GM18519 (cell line): ENCODE results near the gene HEPN1.

ENCODE experiments used
- ATAC-seq: cut with Tn5 transposase; IDR thresholded peaks from one replicate; pipeline ENCODE4 v1.9.1; 2021; ENCODE audit warnings: mild to moderate bottlenecking, moderate library complexity; ENCODE audit not compliant: unreplicated experiment, low FRiP score

Gene HEPN1

DNA sequence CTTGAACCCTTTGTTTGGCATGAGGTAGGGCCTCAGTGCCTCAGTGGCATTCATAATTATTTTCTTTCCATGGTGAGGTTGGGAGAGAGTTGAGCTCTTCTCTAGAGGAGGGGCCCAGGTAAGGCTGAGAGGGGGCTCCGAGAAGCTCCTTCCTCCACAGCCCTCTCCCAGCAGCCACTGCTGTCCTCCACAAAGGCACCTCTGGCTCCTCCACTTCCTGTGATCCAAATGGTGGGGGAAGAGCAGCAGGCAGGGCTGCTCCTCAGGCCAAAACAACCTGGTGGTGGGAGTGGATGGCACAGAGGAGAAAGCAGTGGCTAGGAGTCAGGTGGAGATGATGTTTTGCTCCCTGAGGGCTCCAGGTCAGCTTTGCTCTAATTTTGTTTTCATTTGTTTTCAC lies 34.7 kb upstream of the HEPN1 start:
- ATAC-seq, result no peak

- no peak for ATAC-seq
These were observed 34.1 kb upstream of the HEPN1 start for GRCh38 chr11:124884869-124885479.

- no peak for ATAC-seq
These were observed 32.6 kb upstream of the HEPN1 start for GRCh38 chr11:124886476-124886875.

- no peak for ATAC-seq
These were observed 31.9 kb upstream of the HEPN1 start for GRCh38 chr11:124886978-124887666.

GRCh38 chr11:124887667-124888013 lies 31.4 kb upstream of the HEPN1 start:
- ATAC-seq, result no peak

DNA sequence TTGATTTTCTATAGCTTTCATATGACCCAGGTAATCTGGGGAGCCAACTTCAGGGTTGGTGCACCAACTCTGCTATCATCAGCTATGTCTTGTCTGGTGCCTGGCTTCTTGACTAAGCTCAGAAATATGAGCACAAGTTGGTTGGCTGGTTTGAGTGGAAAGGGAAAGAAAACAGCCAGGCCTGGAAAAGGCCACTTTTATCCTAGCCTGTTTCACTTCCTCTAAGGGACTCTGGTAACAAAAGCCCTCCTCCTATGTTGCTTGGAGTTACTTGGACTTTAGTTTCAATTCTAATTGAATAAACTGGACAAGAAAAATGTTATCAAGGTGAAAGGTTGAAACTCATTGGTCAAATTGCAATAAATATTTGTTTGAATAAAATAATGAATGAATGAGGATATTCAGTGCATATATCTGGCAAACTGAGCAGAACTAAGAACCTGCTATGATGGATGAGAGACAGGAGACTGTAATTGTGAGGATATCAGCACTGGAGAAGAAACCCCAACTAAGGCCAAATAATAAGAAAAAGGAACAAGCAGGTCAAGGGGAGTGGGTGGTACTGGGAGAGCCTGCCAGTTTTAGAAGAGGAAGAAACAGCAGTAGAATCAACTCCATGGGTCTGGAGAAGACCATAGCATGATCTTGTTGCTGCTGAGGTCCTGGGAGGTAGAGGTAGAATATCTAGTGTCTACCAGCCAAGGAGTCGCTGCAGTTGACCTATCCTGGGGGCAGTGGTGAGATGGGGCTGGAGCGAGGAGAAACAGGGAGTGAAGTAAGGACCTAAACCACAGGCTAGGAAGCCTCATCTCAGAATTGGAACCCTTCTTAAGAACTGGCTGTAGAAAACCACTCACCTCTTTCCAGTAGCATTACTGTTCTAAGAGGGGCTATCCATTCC lies 29.6 kb upstream of the HEPN1 start:
- ATAC-seq, result no peak

GRCh38 chr11:124890151-124890550 lies 28.9 kb upstream of the HEPN1 start:
- ATAC-seq, result no peak

DNA sequence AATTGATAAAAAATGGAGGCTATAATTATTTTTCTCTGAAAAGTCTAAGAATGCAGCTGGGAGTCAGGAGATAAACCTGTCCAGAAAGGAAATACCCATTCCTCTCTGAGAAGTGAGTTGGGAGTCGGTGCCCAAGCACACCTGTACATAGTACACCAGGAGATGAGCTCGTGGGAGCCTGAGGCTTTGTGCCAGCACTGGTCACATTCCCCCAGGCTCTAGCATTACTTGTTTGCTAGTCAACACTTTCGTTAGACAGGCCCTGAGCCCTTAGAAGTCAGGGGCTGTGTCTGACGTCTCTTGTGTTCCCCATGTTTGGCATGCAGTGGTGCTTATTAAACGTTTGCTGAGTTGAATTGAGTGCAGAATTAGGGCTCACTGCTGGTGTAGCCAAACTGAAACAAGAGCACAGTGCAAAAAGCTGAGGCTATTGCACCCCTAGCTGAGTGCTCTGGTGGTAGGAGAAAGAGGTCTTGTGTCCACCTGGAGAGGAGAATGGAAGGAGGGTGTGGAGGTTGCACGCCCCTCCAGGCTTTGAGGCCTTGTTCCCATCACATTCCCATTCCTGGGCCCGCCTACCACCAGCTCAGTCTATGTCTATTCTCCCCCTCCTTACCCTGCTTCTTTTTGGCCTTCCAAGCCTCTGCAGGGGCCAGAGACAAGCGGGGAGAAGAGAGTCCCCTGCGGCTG lies 28.2 kb upstream of the HEPN1 start:
- ATAC-seq, result no peak

DNA sequence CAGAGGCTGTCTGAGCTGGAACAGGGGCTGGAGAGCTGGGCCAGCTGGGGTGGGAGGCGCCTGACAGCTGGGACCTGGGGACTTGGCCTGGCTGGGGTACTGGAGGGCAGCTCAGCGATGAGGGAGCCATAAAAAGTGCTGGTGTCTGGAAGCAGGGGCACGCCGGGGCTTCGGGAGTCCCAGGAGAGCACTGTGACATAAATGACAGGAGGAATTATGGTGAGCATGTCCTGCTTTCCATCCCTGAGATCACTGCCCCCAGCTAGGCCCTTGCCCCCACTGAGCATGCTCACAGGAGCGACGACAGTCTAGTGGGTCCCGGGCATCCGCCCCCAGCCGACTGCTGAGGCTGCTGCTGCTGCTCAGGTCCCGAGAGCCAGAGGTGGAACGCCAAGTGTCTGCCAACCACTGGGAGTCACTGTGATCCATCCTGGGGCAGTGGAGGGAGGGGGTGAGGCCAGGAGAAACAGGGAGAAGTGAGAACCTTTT lies 27.6 kb upstream of the HEPN1 start:
- ATAC-seq, result no peak

DNA sequence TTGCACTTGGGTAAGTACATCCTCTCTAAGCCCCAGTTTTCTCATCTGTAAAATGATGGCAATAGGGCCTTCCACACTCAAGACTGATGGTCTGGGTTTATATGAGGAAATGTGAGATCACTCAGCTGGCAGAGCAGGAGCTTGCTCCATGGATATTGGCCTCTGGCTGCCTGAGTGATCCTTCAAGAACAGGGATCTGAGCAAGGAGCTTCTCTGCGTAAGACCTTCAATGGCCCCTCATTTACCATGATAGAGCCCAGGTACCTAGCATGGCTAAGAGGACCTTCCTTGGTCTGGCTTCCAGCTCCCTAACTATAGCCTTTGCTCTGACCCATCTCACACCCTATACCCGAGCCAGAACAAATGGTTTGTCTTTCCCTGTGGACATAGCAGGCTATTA lies 26.9 kb upstream of the HEPN1 start:
- no peak for ATAC-seq

DNA sequence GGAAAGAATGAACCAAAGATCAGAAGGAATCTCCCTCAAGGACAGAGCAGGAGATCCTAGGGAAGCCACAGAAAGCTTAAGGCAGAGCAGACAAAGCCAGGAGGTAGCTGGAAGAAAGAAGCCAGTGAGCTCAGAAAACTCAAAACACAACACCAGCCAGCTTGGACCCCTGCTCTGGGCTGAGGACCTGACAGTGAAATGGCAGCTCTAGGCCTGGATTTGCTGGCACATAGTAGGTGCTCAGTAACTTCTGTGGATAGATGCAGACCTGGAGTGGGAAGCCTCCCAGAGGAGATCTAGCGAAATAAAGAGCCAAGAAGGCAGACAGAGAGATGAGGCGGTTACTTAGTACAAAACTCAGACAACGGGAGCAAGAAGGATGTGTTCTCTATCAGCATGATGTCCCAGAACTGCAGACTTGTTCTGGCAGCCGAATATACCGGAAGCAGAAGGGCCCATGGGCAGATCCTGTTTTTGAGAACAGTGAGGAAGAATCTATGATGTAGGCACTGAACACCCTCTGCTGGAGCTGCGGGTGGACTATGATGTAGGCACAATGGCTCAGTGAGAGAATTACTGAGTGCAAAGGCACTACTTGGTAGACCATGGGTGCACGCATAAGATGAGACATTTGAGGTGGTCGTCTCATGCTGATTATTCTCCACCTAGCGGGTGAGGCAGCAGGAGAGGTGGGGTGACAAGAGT lies 26.1 kb upstream of the HEPN1 start:
- no peak for ATAC-seq

DNA sequence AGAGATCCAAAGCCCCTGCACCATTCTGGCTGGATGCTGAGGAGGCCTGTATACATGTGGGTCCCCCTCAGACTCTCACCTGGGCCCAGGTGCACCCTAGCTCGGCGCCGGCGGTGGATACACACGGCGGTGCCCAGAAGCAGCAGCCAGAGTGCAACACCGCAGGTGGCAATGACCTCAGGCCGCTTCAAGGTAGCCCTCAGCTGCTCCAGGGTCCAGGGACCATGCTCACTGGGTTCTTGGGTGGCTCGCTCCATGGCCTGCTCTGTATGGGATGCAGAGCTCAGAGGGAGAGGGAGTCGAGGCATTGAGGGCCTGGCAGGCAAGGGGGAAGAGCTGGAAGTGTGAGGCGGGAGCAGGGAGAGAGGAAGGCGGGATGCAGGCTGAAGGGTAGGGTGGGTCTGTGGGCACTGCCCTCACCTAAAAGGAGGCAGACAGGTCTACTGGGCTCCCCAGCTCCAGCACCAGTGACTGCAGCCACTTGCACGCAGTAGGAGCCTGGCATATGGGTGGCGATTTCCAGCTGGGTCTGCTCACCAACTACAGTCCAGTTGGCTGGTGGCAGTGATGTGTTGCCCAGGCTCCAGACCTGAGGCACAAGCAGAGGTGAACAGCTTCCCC lies 25.2 kb upstream of the HEPN1 start:
- no peak for ATAC-seq

GRCh38 chr11:124894606-124895430 lies 24.2 kb upstream of the HEPN1 start:
- no peak for ATAC-seq

- no peak for ATAC-seq
These were observed 23.5 kb upstream of the HEPN1 start for GRCh38 chr11:124895471-124895971.

DNA sequence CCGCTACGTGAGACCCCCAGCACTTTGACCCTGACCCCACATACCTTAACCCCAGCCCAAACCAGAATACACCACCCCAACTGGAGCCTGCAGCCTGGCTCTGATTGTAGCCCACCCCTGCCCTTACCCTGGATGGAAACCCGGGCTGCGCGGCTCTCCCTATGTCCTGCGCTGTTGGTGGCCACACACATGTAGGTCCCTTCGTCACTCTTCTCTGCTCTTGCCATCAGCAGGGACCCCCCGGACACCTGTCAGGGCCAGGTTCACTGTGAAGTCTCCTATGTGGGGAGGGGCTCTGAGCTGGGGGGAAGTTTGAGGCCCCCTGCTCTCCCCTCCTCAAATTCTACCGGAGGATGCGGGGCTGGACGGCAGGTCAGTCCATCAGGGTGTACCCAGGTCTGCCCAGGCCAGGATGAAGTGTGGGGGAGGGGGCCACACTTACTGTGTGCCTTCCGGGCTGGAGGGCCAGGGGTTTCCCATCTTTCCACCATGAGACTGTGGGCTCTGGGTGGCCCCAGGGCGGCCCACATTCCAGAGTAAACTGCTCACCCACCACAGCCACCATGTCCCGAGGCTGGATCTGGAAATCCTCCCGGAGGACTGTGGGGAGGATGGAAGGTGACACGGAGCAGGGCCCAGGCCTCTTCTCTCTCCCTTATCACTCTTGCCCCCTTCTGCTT lies 22.8 kb upstream of the HEPN1 start:
- ATAC-seq, result no peak

- ATAC-seq, result no peak
These were observed 22.1 kb upstream of the HEPN1 start for GRCh38 chr11:124896821-124897391.

- ATAC-seq, result no peak
These were observed 21.3 kb upstream of the HEPN1 start, which contains the start of gene ROBO4 for GRCh38 chr11:124897674-124898262. Gene ROBO4, minus strand, starts transcription at chr11:124897865. Its CDS starts 70 bp downstream, at chr11:124897795.
